GM21529 (cell line): ENCODE measurements around the gene PROM2.

Source experiments
- ATAC-seq: cut with Tn5 transposase; IDR thresholded peaks from one replicate; pipeline ENCODE4 v1.9.1; 2021; ENCODE audit not compliant: unreplicated experiment

PROM2 gene

GRCh38 chr2:95319481-95320343 lies 45.5 kb downstream of the PROM2 start:
- no peak for ATAC-seq

GRCh38 chr2:95320344-95320712 lies 46.1 kb downstream of the PROM2 start:
- ATAC-seq: no peak

- ATAC-seq: no peak
These were observed 46.9 kb downstream of the PROM2 start for GRCh38 chr2:95320986-95321767.

- ATAC-seq: no peak
These were observed 49.3 kb downstream of the PROM2 start for GRCh38 chr2:95323347-95324155.

GRCh38 chr2:95325026-95325425 lies 50.8 kb downstream of the PROM2 start:
- no peak for ATAC-seq

GRCh38 chr2:95325590-95326432 lies 51.6 kb downstream of the PROM2 start:
- ATAC-seq: no peak

GRCh38 chr2:95326433-95327140 lies 52.3 kb downstream of the PROM2 start:
- no peak for ATAC-seq

- no peak for ATAC-seq
These were observed 53.6 kb downstream of the PROM2 start for GRCh38 chr2:95327861-95328260.

- no peak for ATAC-seq
These were observed 54.3 kb downstream of the PROM2 start for GRCh38 chr2:95328358-95329125.

- ATAC-seq: no peak
These were observed 55.2 kb downstream of the PROM2 start for GRCh38 chr2:95329401-95329800.

GRCh38 chr2:95329891-95330793 lies 55.9 kb downstream of the PROM2 start:
- ATAC-seq: no peak

GRCh38 chr2:95330794-95331338 lies 56.6 kb downstream of the PROM2 start:
- ATAC-seq: no peak

- no peak for ATAC-seq
These were observed 57.4 kb downstream of the PROM2 start for GRCh38 chr2:95331606-95332005.

GRCh38 chr2:95332036-95332435 lies 57.8 kb downstream of the PROM2 start:
- no peak for ATAC-seq

- no peak for ATAC-seq
These were observed 58.8 kb downstream of the PROM2 start for GRCh38 chr2:95333056-95333455.

- ATAC-seq: no peak
These were observed 59.7 kb downstream of the PROM2 start for GRCh38 chr2:95333888-95334338.

GRCh38 chr2:95334916-95335641 lies 60.8 kb downstream of the PROM2 start:
- no peak for ATAC-seq
